HCT116 (cell line): ENCODE results near the gene TRPM3. TPM values are rescaled to one million over a fixed set of nuclear protein-coding genes. Genes with fewer than 3 reads are reported as not detected.

ENCODE experiments used
- ATAC-seq: fragments of 200-7000 bp; cut with Tn5 transposase; 2 replicates; pipeline ENCODE4 v1.9.1; 2020; ENCODE audit warnings: mild to moderate bottlenecking, moderate library complexity
- BruUV-seq: library from RNA; stranded (reverse); fragments of 400-500 nt; replicated peaks from 2 replicates; lab custom pipeline; 2021; lab: Mats Ljungman, UMichigan
- CTCF ChIA-PET: fragments of 300-600 bp; sonication (Branson Sonifier 250); formaldehyde crosslinking; loops from one replicate; lab custom pipeline; 2021; ENCODE audit warnings: antibody characterized with exemption; lab: Charles Lee
- POLR2A ChIA-PET: fragments of 300-600, 350-600 bp; sonication (Branson Sonifier 250); formaldehyde crosslinking; loops from one replicate; lab custom pipeline; 2021; ENCODE audit warnings: antibody characterized with exemption; lab: Charles Lee
- RAD21 ChIA-PET, 2 experiments: fragments of 300-600 bp; sonication (Branson Sonifier 250); formaldehyde crosslinking; loops; one replicate each; lab custom pipeline; 2023; ENCODE audit warnings: low total read pairs in 2 of 2; ENCODE audit not compliant: uncharacterized antibody in 2 of 2, unreplicated experiment in 2 of 2, low non-redundant PET in 1 of 2; lab: Charles Lee
- DNase-seq: peaks from one replicate; pipeline ENCODE4 v3.0.0-alpha.2; 2010; ENCODE audit warnings: low read depth, low spot score
- H2AFZ ChIP-seq: fragments of 200-600 bp; shearing (Covaris generic), sonication (generic); 2 replicates; pipeline ENCODE4 v1.6.1; 2017; ENCODE audit warnings: low read depth, mixed run types, mixed read lengths, antibody characterized with exemption, low read length; ENCODE audit not compliant: poor library complexity, severe bottlenecking
- H3K27ac ChIP-seq: 2 replicates; pipeline ENCODE4 v1.5.1; 2012; ENCODE audit warnings: low read depth, low read length
- H3K27me3 ChIP-seq: fragments of 200-600 bp; sonication (generic); 2 replicates; pipeline ENCODE4 v1.6.1; 2016; ENCODE audit warnings: mixed run types, low read length, mixed read lengths; ENCODE audit not compliant: insufficient read depth
- H3K36me3 ChIP-seq, 2 experiments: fragments of 200-500 bp in 1 of 2; fragments of 200-600 bp in 1 of 2; sonication (Bioruptor generic) in 1 of 2; sonication (generic) in 1 of 2; 2 replicates each; pipeline versions ENCODE4 v1.5.1 to v1.6.1; 2014 to 2016; ENCODE audit warnings: low read length in 2 of 2, inconsistent platforms in 1 of 2, mixed read lengths in 1 of 2, mixed run types in 1 of 2; ENCODE audit not compliant: insufficient read depth in 2 of 2, control insufficient read depth in 1 of 2
- H3K4me1 ChIP-seq, 2 experiments: fragments of 200-600 bp in 1 of 2; sonication (generic) in 1 of 2; 2 replicates each; pipeline versions ENCODE4 v1.5.1 to v1.6.1; 2012 to 2017; ENCODE audit warnings: low read length in 2 of 2, inconsistent platforms in 1 of 2, mild to moderate bottlenecking in 1 of 2, mixed read lengths in 1 of 2, mixed run types in 1 of 2, moderate library complexity in 1 of 2; ENCODE audit not compliant: insufficient read depth in 2 of 2, control insufficient read depth in 1 of 2
- H3K4me2 ChIP-seq: fragments of 200-600 bp; sonication (generic); 2 replicates; pipeline ENCODE4 v1.6.1; 2017; ENCODE audit warnings: mixed run types, low read length, mixed read lengths
- H3K4me3 ChIP-seq, 2 experiments: fragments of 200-600 bp in 1 of 2; sonication (generic) in 1 of 2; replicated peaks in 1 of 2; 2 replicates each; pipeline ENCODE4 v1.5.1; 2011 to 2016; ENCODE audit warnings: low read length in 2 of 2, control low read depth in 1 of 2, low read depth in 1 of 2, mild to moderate bottlenecking in 1 of 2, mixed read lengths in 1 of 2, mixed run types in 1 of 2
- H3K79me2 ChIP-seq: fragments of 200-600 bp; sonication (generic); 2 replicates; pipeline ENCODE4 v1.6.1; 2017; ENCODE audit warnings: mild to moderate bottlenecking, mixed run types, low read length, moderate library complexity, mixed read lengths; ENCODE audit not compliant: insufficient read depth
- H3K9ac ChIP-seq: fragments of 200-600 bp; sonication (generic); 2 replicates; pipeline ENCODE4 v1.6.1; 2016; ENCODE audit warnings: low read length, mixed read lengths
- H3K9me2 ChIP-seq: fragments of 200-600 bp; sonication (generic), shearing (Covaris generic); 2 replicates; pipeline ENCODE4 v1.6.1; 2017; ENCODE audit warnings: mixed run types, mild to moderate bottlenecking, moderate library complexity; ENCODE audit not compliant: insufficient read depth
- H3K9me3 ChIP-seq, 2 experiments: fragments of 200-500 bp in 1 of 2; fragments of 200-600 bp in 1 of 2; sonication (Bioruptor generic) in 1 of 2; sonication (generic) in 1 of 2; 2 replicates each; pipeline ENCODE4 v1.6.1; 2014 to 2017; ENCODE audit warnings: low read length in 2 of 2, mixed read lengths in 2 of 2, inconsistent platforms in 1 of 2, low read depth in 1 of 2, mild to moderate bottlenecking in 1 of 2, mixed run types in 1 of 2, moderate library complexity in 1 of 2; ENCODE audit not compliant: control insufficient read depth in 1 of 2, insufficient read depth in 1 of 2
- H4K20me1 ChIP-seq: fragments of 200-600 bp; sonication (generic), shearing (Covaris generic); 2 replicates; pipeline ENCODE4 v1.6.1; 2017; ENCODE audit warnings: mixed run types, mild to moderate bottlenecking, moderate library complexity; ENCODE audit not compliant: insufficient read depth
- CBX3 ChIP-seq: IDR thresholded peaks from 2 replicates; pipeline ENCODE4 v1.6.1; 2012; ENCODE audit warnings: low read depth
- CEBPB ChIP-seq: IDR thresholded peaks from 2 replicates; pipeline ENCODE4 v1.6.1; 2012; ENCODE audit warnings: low read depth
- ELF1 ChIP-seq: IDR thresholded peaks from 2 replicates; pipeline ENCODE4 v1.6.1; 2012; ENCODE audit warnings: low read depth, borderline replicate concordance
- EZH2phosphoT487 ChIP-seq: fragments of 200-600 bp; IDR thresholded peaks from 2 replicates; pipeline ENCODE4 v1.6.1; 2018; ENCODE audit warnings: antibody characterized with exemption, borderline replicate concordance
- FOSL1 ChIP-seq: IDR thresholded peaks from 2 replicates; pipeline ENCODE4 v1.6.1; 2012; ENCODE audit warnings: low read depth
- POLR2A ChIP-seq: IDR thresholded peaks from 2 replicates; pipeline ENCODE4 v1.7.0; 2011; ENCODE audit warnings: borderline replicate concordance; ENCODE audit not compliant: insufficient read depth, insufficient read length; ENCODE audit errors: extremely low read depth
- RAD21 ChIP-seq: IDR thresholded peaks from 2 replicates; pipeline ENCODE4 v1.6.1; 2012; ENCODE audit warnings: low read depth, mild to moderate bottlenecking
- SP1 ChIP-seq: IDR thresholded peaks from 2 replicates; pipeline ENCODE4 v1.6.1; 2012; ENCODE audit warnings: low read depth
- SRF ChIP-seq: IDR thresholded peaks from 2 replicates; pipeline ENCODE4 v1.6.1; 2012; ENCODE audit warnings: low read depth
- YY1 ChIP-seq: IDR thresholded peaks from 2 replicates; pipeline ENCODE4 v1.6.1; 2011; ENCODE audit warnings: low read length, low read depth, moderate library complexity, mild to moderate bottlenecking; ENCODE audit not compliant: insufficient replicate concordance; ENCODE audit errors: extremely low read depth
- ZNF274 ChIP-seq: fragments of 200-500 bp; sonication (Bioruptor generic); IDR thresholded peaks from 2 replicates; pipeline ENCODE4 v1.6.1; 2014; ENCODE audit warnings: mild to moderate bottlenecking, low read depth, low read length, inconsistent platforms
- intact Hi-C: fragments of 100-400 bp; cut with micrococcal nuclease; formaldehyde crosslinking; loops from 2 replicates; pipeline ENCODE4 v1.10.0; 2022
- total RNA-seq: library from RNA; stranded (reverse); gene quantifications from one replicate; pipeline ENCODE4 v1.2.1, GENCODE V29; 2021; ENCODE audit not compliant: unreplicated experiment
- TF ChIP-seq, protein P1 (sequence below): IDR thresholded peaks from 2 replicates; pipeline ENCODE4 v1.6.1; 2012; ENCODE audit warnings: low read depth
- TF ChIP-seq, protein P2 (sequence below), 3 experiments: fragments of 200-600 bp in 1 of 3; sonication (generic) in 1 of 3; IDR thresholded peaks in 2 of 3; conservative IDR thresholded peaks in 1 of 3; 2 replicates each; pipeline ENCODE4 v1.5.1; 2012 to 2017; ENCODE audit warnings: low read depth in 2 of 3, low read length in 2 of 3, antibody characterized with exemption in 1 of 3, borderline replicate concordance in 1 of 3, control low read depth in 1 of 3, mild to moderate bottlenecking in 1 of 3, mixed read lengths in 1 of 3, mixed run types in 1 of 3, moderate library complexity in 1 of 3; ENCODE audit not compliant: insufficient read depth in 1 of 3

TRPM3 gene
- total RNA-seq, 1 experiment from 2014 or later: not detected

DNA sequence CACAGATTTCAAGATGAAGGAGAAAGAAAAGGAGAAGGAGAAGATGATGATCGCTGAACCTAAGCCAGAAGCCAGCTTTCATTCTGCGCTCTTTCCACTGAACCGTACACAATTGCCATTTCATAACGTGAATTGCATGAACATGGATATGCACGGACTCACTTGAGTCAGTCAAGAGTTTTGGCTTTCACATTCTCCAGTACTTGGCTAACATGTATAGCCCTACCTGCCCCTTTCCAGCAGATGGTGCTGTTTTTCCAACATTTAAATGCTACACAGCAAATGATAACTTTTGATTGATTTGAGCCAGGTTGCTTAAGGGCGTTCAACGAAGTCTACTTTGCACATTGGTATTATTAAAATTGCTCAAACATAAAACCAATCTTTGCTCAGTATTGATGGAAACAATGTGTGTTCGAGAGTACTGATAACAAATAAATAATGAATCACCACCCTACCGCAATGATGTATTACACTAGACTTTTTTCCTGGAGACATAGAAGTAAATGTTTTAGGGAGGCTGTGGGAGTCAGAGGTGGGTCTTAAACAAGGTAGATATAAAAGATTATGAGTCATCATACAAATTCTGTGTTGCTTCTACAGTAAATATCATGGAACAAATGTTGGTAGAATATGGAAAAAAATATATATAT is 196.4 kb downstream of the TRPM3 start:
- intact Hi-C loops: loop anchor here (1.0 kb wide), 2 partner anchors 76 to 324 kb away; no protein-coding TSS in a partner anchor
- RAD21 ChIA-PET: no interaction called here

DNA sequence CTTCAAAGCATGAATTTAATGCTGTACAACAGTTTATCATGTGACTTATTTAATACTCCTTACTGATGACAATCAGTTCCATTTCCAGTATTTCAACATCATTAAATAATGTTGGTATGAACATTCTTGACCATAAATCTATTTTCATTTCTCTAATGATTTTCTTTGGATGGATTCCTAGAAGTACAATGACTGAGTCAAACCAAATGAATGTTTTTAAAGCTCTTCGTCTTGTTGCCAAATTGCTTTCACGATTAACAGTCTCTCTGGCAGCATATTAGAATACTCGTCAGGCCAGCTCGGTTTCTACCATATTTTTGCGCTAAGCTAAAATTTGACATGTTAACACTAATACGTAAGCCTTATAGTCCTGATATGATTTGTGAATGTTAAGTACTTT is 197.0 kb downstream of the TRPM3 start:
- RAD21 ChIA-PET: no interaction called here
- POLR2A ChIA-PET: no interaction called here
- Histone ChIP-seq H2AFZ (no peak overlapping the region), H3K9me3 (no peaks in the 10 kb centered on the region), H3K79me2 (no peaks in the 10 kb centered on the region), H3K4me3 (no peak overlapping the region), H3K27me3 (peaks cover 6% of the 10 kb centered on the region; the same call in 1 of the 2 replicates), H3K4me2 (no peak overlapping the region), H3K9ac (no peak overlapping the region), H3K27ac (no peak overlapping the region), H3K9me2 (no peaks in the 10 kb centered on the region), H4K20me1 (no peaks in the 10 kb centered on the region), H3K36me3 (no peaks in the 10 kb centered on the region), H3K4me1 (no peaks in the 10 kb centered on the region)
- intact Hi-C loops: no loop called here
- DNase-seq (no peak), ATAC-seq (no peak)
- CTCF ChIA-PET: interaction anchor here (0.6 to 1.0 kb wide), 3 partner anchors 76 to 325 kb away, joined by 4 to 6 read pairs (median 4); no protein-coding TSS in a partner anchor
- no TSS peak for BruUV-seq
- TF ChIP-seq EZH2phosphoT487 (no peak), SP1 (no peak), POLR2A (no peak), CEBPB (no peak), FOSL1 (no peak), ELF1 (no peak), YY1 (no peak), SRF (no peak), ZNF274 (no peak)
- TF ChIP-seq, protein P1, sequence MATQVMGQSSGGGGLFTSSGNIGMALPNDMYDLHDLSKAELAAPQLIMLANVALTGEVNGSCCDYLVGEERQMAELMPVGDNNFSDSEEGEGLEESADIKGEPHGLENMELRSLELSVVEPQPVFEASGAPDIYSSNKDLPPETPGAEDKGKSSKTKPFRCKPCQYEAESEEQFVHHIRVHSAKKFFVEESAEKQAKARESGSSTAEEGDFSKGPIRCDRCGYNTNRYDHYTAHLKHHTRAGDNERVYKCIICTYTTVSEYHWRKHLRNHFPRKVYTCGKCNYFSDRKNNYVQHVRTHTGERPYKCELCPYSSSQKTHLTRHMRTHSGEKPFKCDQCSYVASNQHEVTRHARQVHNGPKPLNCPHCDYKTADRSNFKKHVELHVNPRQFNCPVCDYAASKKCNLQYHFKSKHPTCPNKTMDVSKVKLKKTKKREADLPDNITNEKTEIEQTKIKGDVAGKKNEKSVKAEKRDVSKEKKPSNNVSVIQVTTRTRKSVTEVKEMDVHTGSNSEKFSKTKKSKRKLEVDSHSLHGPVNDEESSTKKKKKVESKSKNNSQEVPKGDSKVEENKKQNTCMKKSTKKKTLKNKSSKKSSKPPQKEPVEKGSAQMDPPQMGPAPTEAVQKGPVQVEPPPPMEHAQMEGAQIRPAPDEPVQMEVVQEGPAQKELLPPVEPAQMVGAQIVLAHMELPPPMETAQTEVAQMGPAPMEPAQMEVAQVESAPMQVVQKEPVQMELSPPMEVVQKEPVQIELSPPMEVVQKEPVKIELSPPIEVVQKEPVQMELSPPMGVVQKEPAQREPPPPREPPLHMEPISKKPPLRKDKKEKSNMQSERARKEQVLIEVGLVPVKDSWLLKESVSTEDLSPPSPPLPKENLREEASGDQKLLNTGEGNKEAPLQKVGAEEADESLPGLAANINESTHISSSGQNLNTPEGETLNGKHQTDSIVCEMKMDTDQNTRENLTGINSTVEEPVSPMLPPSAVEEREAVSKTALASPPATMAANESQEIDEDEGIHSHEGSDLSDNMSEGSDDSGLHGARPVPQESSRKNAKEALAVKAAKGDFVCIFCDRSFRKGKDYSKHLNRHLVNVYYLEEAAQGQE: no peak

More for the DNA sequence above, 196.4 kb downstream of the TRPM3 start:
- Histone ChIP-seq H3K27me3 (peaks cover 6% of the 10 kb centered on the region; the same call in 1 of the 2 replicates), H3K4me2 (no peak overlapping the region), H3K27ac (no peak overlapping the region), H3K9ac (no peak overlapping the region), H3K36me3 (no peaks in the 10 kb centered on the region), H4K20me1 (no peaks in the 10 kb centered on the region), H3K79me2 (no peaks in the 10 kb centered on the region), H3K9me3 (no peaks in the 10 kb centered on the region), H3K4me1 (no peaks in the 10 kb centered on the region), H3K4me3 (no peak overlapping the region), H3K9me2 (no peaks in the 10 kb centered on the region), H2AFZ (no peak overlapping the region)
- ChIA-PET CTCF (interaction anchor here (1.0 kb wide), 2 partner anchors 285 to 325 kb away, joined by 4 to 6 read pairs; no protein-coding TSS in a partner anchor), POLR2A (no interaction called here)
- peak; percentile 82 for ATAC-seq
- TF ChIP-seq RAD21: peak; percentile 70
- no peak for TF ChIP-seq CBX3
- TF ChIP-seq, protein P2, sequence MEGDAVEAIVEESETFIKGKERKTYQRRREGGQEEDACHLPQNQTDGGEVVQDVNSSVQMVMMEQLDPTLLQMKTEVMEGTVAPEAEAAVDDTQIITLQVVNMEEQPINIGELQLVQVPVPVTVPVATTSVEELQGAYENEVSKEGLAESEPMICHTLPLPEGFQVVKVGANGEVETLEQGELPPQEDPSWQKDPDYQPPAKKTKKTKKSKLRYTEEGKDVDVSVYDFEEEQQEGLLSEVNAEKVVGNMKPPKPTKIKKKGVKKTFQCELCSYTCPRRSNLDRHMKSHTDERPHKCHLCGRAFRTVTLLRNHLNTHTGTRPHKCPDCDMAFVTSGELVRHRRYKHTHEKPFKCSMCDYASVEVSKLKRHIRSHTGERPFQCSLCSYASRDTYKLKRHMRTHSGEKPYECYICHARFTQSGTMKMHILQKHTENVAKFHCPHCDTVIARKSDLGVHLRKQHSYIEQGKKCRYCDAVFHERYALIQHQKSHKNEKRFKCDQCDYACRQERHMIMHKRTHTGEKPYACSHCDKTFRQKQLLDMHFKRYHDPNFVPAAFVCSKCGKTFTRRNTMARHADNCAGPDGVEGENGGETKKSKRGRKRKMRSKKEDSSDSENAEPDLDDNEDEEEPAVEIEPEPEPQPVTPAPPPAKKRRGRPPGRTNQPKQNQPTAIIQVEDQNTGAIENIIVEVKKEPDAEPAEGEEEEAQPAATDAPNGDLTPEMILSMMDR (IDR thresholded peaks at IDR 0.05 in 2 of 3, conservative IDR thresholded peaks at IDR 0.05 in 1 of 3; ENCODE audit: borderline replicate concordance in 1 of 3, insufficient read depth in 1 of 3, low read depth in 2 of 3, low read length in 2 of 3): peak; percentile 67 to 79 (median 69); a peak in 5 of 6 replicates
- DNase-seq: peak; percentile 48
- BruUV-seq: no TSS peak
